HepG2 (cell line): ENCODE data around the gene MYO7B. TPM values are rescaled to one million over a fixed set of nuclear protein-coding genes. Genes with fewer than 3 reads are reported as not detected.

ENCODE experiments used
- ATAC-seq: fragments of 200-7000 bp; cut with Tn5 transposase; 3 replicates; pipeline ENCODE4 v1.9.1; 2020; ENCODE audit warnings: mild to moderate bottlenecking, moderate library complexity
- BruUV-seq: library from RNA; stranded (reverse); fragments of 400-500 nt; replicated peaks from 2 replicates; lab custom pipeline; 2021; lab: Mats Ljungman, UMichigan
- CTCF ChIA-PET: fragments of 300-600 bp; formaldehyde crosslinking; extraction: SDS; loops from one replicate; lab custom pipeline; 2021; ENCODE audit warnings: low total read pairs, inconsistent platforms, low intra/inter-chr PET ratio; lab: Yijun Ruan, JAX
- POLR2A ChIA-PET: fragments of 350-600 bp; sonication (Branson Sonifier 250); formaldehyde crosslinking; loops from one replicate; lab custom pipeline; 2020; ENCODE audit warnings: antibody characterized with exemption, inconsistent platforms; lab: Yijun Ruan, JAX
- DNase-seq: peaks from one replicate; pipeline ENCODE4 v3.0.0-alpha.2; 2015; ENCODE audit warnings: low spot score
- FAIRE-seq: peaks from 3 replicates; lab custom pipeline; 2011; peaks lifted over from hg19 to GRCh38; lab: Jason Lieb, UNC
- H2AFZ ChIP-seq: one replicate; pipeline ENCODE4 v1.6.1; 2011; ENCODE audit warnings: low read length, inconsistent platforms
- H3K27ac ChIP-seq: fragments of 300-600 bp; 3 replicates; pipeline ENCODE4 v1.8.0; 2011; ENCODE audit warnings: mixed run types, mild to moderate bottlenecking, mixed read lengths, low read length, inconsistent platforms; ENCODE audit not compliant: insufficient read depth; ENCODE audit errors: extremely low read length
- H3K27me3 ChIP-seq, 2 experiments: fragments of 200-600 bp in 1 of 2; 2 replicates in 1 of 2; 3 replicates in 1 of 2; pipeline versions ENCODE4 v1.6.0 to v1.8.0; 2011; ENCODE audit warnings: low read length in 2 of 2, mild to moderate bottlenecking in 2 of 2, moderate library complexity in 2 of 2, inconsistent platforms in 1 of 2; ENCODE audit not compliant: insufficient read depth in 2 of 2, control insufficient read depth in 1 of 2
- H3K36me3 ChIP-seq, 2 experiments: fragments of 200-600 bp in 1 of 2; replicated peaks in 1 of 2; 2 replicates in 1 of 2; 3 replicates in 1 of 2; pipeline versions ENCODE4 v1.5.1 to v1.8.0; 2011; ENCODE audit warnings: low read length in 2 of 2, inconsistent platforms in 1 of 2; ENCODE audit not compliant: insufficient read depth in 2 of 2, control insufficient read depth in 1 of 2
- H3K4me1 ChIP-seq: 2 replicates; pipeline ENCODE4 v1.5.1; 2012; ENCODE audit warnings: low read length, inconsistent platforms; ENCODE audit not compliant: insufficient read depth
- H3K4me2 ChIP-seq: 2 replicates; pipeline ENCODE4 v1.6.0; 2011; ENCODE audit warnings: low read depth, low read length, inconsistent platforms
- H3K4me3 ChIP-seq, 3 experiments: fragments of 200-600 bp in 1 of 3; sonication (generic), shearing (Covaris generic) in 1 of 3; replicated peaks in 1 of 3; 2 replicates each; pipeline ENCODE4 v1.5.1; 2011 to 2016; ENCODE audit warnings: low read length in 3 of 3, inconsistent platforms in 2 of 3, low read depth in 2 of 3, mild to moderate bottlenecking in 2 of 3, control low read depth in 1 of 3, mixed read lengths in 1 of 3; ENCODE audit not compliant: insufficient read depth in 1 of 3
- H3K79me2 ChIP-seq: one replicate; pipeline ENCODE4 v1.6.1; 2011; ENCODE audit warnings: low read length, inconsistent platforms; ENCODE audit not compliant: insufficient read depth
- H3K9ac ChIP-seq: 2 replicates; pipeline ENCODE4 v1.6.0; 2011; ENCODE audit warnings: mild to moderate bottlenecking, low read depth, low read length, inconsistent platforms; ENCODE audit not compliant: insufficient read depth
- H3K9me3 ChIP-seq: 2 replicates; pipeline ENCODE4 v1.5.1; 2012; ENCODE audit warnings: mild to moderate bottlenecking, low read length
- H4K20me1 ChIP-seq: 2 replicates; pipeline ENCODE4 v1.6.0; 2011; ENCODE audit warnings: inconsistent platforms, mild to moderate bottlenecking, low read length, moderate library complexity; ENCODE audit not compliant: insufficient read depth
- ETV6 ChIP-seq: sonication (generic); formaldehyde crosslinking; conservative IDR thresholded peaks from 2 replicates; pipeline ENCODE4 v1.4.0; 2020; ENCODE audit warnings: missing genetic modification reagents
- GATAD1 ChIP-seq: IDR thresholded peaks from 2 replicates; pipeline ENCODE4 v1.6.1; 2016; ENCODE audit warnings: missing genetic modification reagents, missing compliant biosample characterization
- HIC2 ChIP-seq: sonication (generic); formaldehyde crosslinking; IDR thresholded peaks from 2 replicates; pipeline ENCODE4 v1.9.0; 2022; ENCODE audit warnings: low read depth, missing genetic modification reagents
- KLF9 ChIP-seq: IDR thresholded peaks from 2 replicates; pipeline ENCODE4 v1.6.1; 2016; ENCODE audit warnings: low read depth
- PITX1 ChIP-seq: sonication (generic); formaldehyde crosslinking; IDR thresholded peaks from 2 replicates; pipeline ENCODE4 v1.5.1; 2020; ENCODE audit warnings: mild to moderate bottlenecking, missing genetic modification reagents
- SAFB2 ChIP-seq: sonication (generic); formaldehyde crosslinking; IDR thresholded peaks from 2 replicates; pipeline ENCODE4 v1.5.1; 2020; ENCODE audit warnings: missing genetic modification reagents, low read depth, mild to moderate bottlenecking, borderline replicate concordance
- SALL1 ChIP-seq: sonication (generic); formaldehyde crosslinking; IDR thresholded peaks from 2 replicates; pipeline ENCODE4 v1.8.0; 2022; ENCODE audit warnings: mild to moderate bottlenecking, missing genetic modification reagents
- SNRNP70 ChIP-seq: fragments of 200-400 bp; formaldehyde crosslinking; IDR thresholded peaks from 2 replicates; pipeline ENCODE4 v1.6.1; 2017; ENCODE audit warnings: mild to moderate bottlenecking, low read depth, low read length, moderate library complexity
- ZNF687 ChIP-seq: sonication (generic); formaldehyde crosslinking; IDR thresholded peaks from 2 replicates; pipeline ENCODE4 v1.5.1; 2020; ENCODE audit warnings: mild to moderate bottlenecking, missing genetic modification reagents, moderate library complexity
- WGBS: methylation state at CpG from one replicate; pipeline ENCODE4 v1.1.6; 2017; ENCODE audit warnings: low lambda C conversion rate; 5-methylcytosine and 5-hydroxymethylcytosine counted together
- in situ Hi-C: cut with HindIII; loops from 2 replicates; pipeline ENCODE4 v1.10.0; 2017; ENCODE audit warnings: low pct_unique_long_range_greater_than_20kb; ENCODE audit not compliant: extremely low pct_ligation_motif_present
- intact Hi-C: fragments of 100-400 bp; cut with micrococcal nuclease; formaldehyde crosslinking; loops from one replicate; pipeline ENCODE4 v1.10.0; 2022; ENCODE audit not compliant: unreplicated experiment
- polyA plus RNA-seq, 8 experiments: library from polyadenylated mRNA; depleted of rRNA in 3 of 8; stranded (reverse) in 7 of 8; unstranded in 1 of 8; fragments of >200 nt; fragmentation: Illumina TruSeq in 4 of 8; extraction: Trizol in 4 of 8; gene quantifications; 2 replicates each; pipeline versions ENCODE4 v1.2.1 to v1.2.3, GENCODE V29; 2011 to 2016; ENCODE audit warnings: low read depth in 4 of 8, missing spikeins in 1 of 8, mixed read lengths in 1 of 8; ENCODE audit not compliant: insufficient read depth in 1 of 8
- total RNA-seq, 5 experiments: library from RNA; depleted of rRNA; stranded (reverse); fragments of >200 nt; fragmentation: Illumina TruSeq; extraction: Trizol; gene quantifications; 2 replicates each; pipeline ENCODE4 v1.2.3, GENCODE V29; 2016; ENCODE audit warnings: low read depth in 1 of 5

MYO7B gene
- total and polyA plus RNA-seq, 2 of the 13 experiments (the other 11 are each of a cell fraction or from before 2014, with no cell fraction given): not detected

GRCh38 chr2:127552846-127553245 lies 17.4 kb downstream of the MYO7B start:
- FAIRE-seq: no peak
- H3K9ac ChIP-seq: no peak overlapping the region
- POLR2A ChIA-PET: no interaction called here

More at GRCh38 chr2:127552846-127553245, 17.4 kb downstream of the MYO7B start:
- H3K9me3 ChIP-seq: no peaks in the 10 kb centered on the region
- no peaks in the 10 kb centered on the region for H4K20me1 ChIP-seq
- peaks cover 0 to 34% of the 10 kb centered on the region in 2 experiments; a peak in 3 of 5 replicates for H3K27me3 ChIP-seq
- no TSS peak for BruUV-seq
- H3K36me3 ChIP-seq: no peaks in the 10 kb centered on the region
- CTCF ChIA-PET: no interaction called here
- H3K27ac ChIP-seq: no peak overlapping the region
- no peak for TF ChIP-seq PITX1 (CRISPR knock-in tag)
- TF ChIP-seq ETV6: no peak
- no peak for TF ChIP-seq SAFB2 (CRISPR knock-in tag)
- no peak for TF ChIP-seq HIC2
- TF ChIP-seq SNRNP70: no peak
- no peak for TF ChIP-seq SALL1 (CRISPR knock-in tag)
- no peak for TF ChIP-seq ZNF687 (CRISPR knock-in tag)
- no peak for TF ChIP-seq GATAD1 (CRISPR knock-in tag)
- TF ChIP-seq KLF9 (CRISPR knock-in tag): no peak
- TF ChIP-seq, all 625 proteins: peak for 0
- Histone ChIP-seq H3K4me2 (no peak overlapping the region), H2AFZ (no peak overlapping the region), H3K79me2 (no peaks in the 10 kb centered on the region), H3K4me3 (no peak overlapping the region), H3K4me1 (no peaks in the 10 kb centered on the region)
- 7% methylated on average over 2 of the region's 2 CpGs for WGBS
- no peak for ATAC-seq
- in situ Hi-C loops (no loop called here), intact Hi-C loops (no loop called here)
- DNase-seq: no peak
